K562 (cell line): ENCODE measurements around the gene FAM171A2. TPM values are rescaled to one million over a fixed set of nuclear protein-coding genes. Genes with fewer than 3 reads are reported as not detected.
A peak's percentile ranks its signal among the peaks of the same experiment; 100 is the strongest.

Experiments
- BCL6 ChIP-seq: fragments of 250-450 bp; sonication (Bioruptor Pico); IDR thresholded peaks from 2 replicates; pipeline ENCODE4 v1.4.0; 2020
- GABPB2 ChIP-seq: fragments of 250-450 bp; sonication (Bioruptor Pico); conservative IDR thresholded peaks from 2 replicates; pipeline ENCODE4 v1.5.1; 2021; ENCODE audit warnings: mild to moderate bottlenecking
- HMGN3 ChIP-seq: IDR thresholded peaks from 2 replicates; pipeline ENCODE4 v1.6.1; 2011; ENCODE audit warnings: borderline replicate concordance, low read depth, mild to moderate bottlenecking, mixed read lengths, low read length; ENCODE audit not compliant: insufficient read length; ENCODE audit errors: extremely low read depth
- ILF3 ChIP-seq: fragments of 450-650 bp; IDR thresholded peaks from 2 replicates; pipeline ENCODE4 v1.6.1; 2018; ENCODE audit warnings: antibody characterized with exemption, mild to moderate bottlenecking, moderate library complexity, borderline replicate concordance
- NFE2L1 ChIP-seq: fragments of 450-650 bp; IDR thresholded peaks from 2 replicates; pipeline ENCODE4 v1.6.1; 2016; ENCODE audit warnings: missing genetic modification characterization, low read depth, mild to moderate bottlenecking, missing compliant biosample characterization, moderate library complexity, borderline replicate concordance
- NFIX ChIP-seq: fragments of 250-450 bp; sonication (Bioruptor Pico); IDR thresholded peaks from 2 replicates; pipeline ENCODE4 v1.4.0; 2020; ENCODE audit warnings: low read depth, mild to moderate bottlenecking, moderate library complexity
- RB1 ChIP-seq: fragments of 450-650 bp; IDR thresholded peaks from 2 replicates; pipeline ENCODE4 v1.6.1; 2017; ENCODE audit warnings: low read depth, mild to moderate bottlenecking
- RBBP5 ChIP-seq: fragments of 200-600 bp; sonication (generic); IDR thresholded peaks from 2 replicates; pipeline ENCODE4 v1.6.1; 2012; ENCODE audit warnings: borderline replicate concordance, mild to moderate bottlenecking, low read length, control low read depth, inconsistent platforms; ENCODE audit not compliant: insufficient read depth, poor library complexity, severe bottlenecking
- SPI1 ChIP-seq: IDR thresholded peaks from 2 replicates; pipeline ENCODE4 v1.6.1; 2011; ENCODE audit warnings: low read depth, low read length, control low read depth, borderline replicate concordance
- SRSF7 ChIP-seq: fragments of 200-400 bp; formaldehyde crosslinking; optimal IDR thresholded peaks from 2 replicates; pipeline ENCODE3; 2017; ENCODE audit warnings: mild to moderate bottlenecking, low read depth, low read length
- SUPT5H ChIP-seq: fragments of 450-650 bp; IDR thresholded peaks from 2 replicates; pipeline ENCODE4 v1.6.1; 2016
- TCF7 ChIP-seq: sonication (generic); IDR thresholded peaks from 2 replicates; pipeline ENCODE4 v1.6.1; 2016; ENCODE audit warnings: antibody characterized with exemption, borderline replicate concordance
- TRIM25 ChIP-seq: fragments of 450-650 bp; IDR thresholded peaks from 2 replicates; pipeline ENCODE4 v1.7.0; 2016; ENCODE audit warnings: borderline replicate concordance
- ZFP1 ChIP-seq: fragments of 450-650 bp; formaldehyde crosslinking; IDR thresholded peaks from 2 replicates; pipeline ENCODE4 v1.4.0; 2020; ENCODE audit warnings: mild to moderate bottlenecking, mixed read lengths
- ZNF274 ChIP-seq: IDR thresholded peaks from 2 replicates; pipeline ENCODE4 v1.6.1; 2011; ENCODE audit warnings: low read depth, mild to moderate bottlenecking, low read length, moderate library complexity, borderline replicate concordance
- ZNF431 ChIP-seq: sonication (generic); formaldehyde crosslinking; IDR thresholded peaks from 2 replicates; pipeline ENCODE4 v1.8.0; 2022; ENCODE audit warnings: mild to moderate bottlenecking, missing genetic modification reagents
- ZNF518B ChIP-seq: fragments of 250-450 bp; sonication (Bioruptor Pico); IDR thresholded peaks from 2 replicates; pipeline ENCODE4 v1.5.0; 2021; ENCODE audit warnings: mild to moderate bottlenecking, moderate library complexity
- polyA plus RNA-seq, 8 experiments: library from polyadenylated mRNA; depleted of rRNA in 4 of 8; stranded (reverse) in 5 of 8; unstranded in 3 of 8; fragments of >200 nt; fragmentation: Nextera tagmentation in 2 of 8; fragmentation: Illumina TruSeq in 1 of 8; extraction: Ambion mirVana in 2 of 8; extraction: Trizol in 1 of 8; gene quantifications; 2 replicates each; pipeline versions ENCODE4 v1.2.1 to v1.2.3, GENCODE V29; 2011 to 2014; ENCODE audit warnings: inconsistent platforms in 1 of 8, missing spikeins in 1 of 8
- total RNA-seq, 7 experiments: library from RNA; depleted of rRNA in 6 of 7; stranded (reverse); fragments of >200 nt in 6 of 7; fragmentation: Illumina TruSeq in 2 of 7; extraction: Trizol in 2 of 7; gene quantifications; 2 replicates each; pipeline versions ENCODE4 v1.2.1 to v1.2.3, GENCODE V29; 2011 to 2021; ENCODE audit warnings: low replicate concordance in 1 of 7
- TF ChIP-seq, protein P1 (sequence below), 2 experiments: fragments of 450-650 bp in 1 of 2; IDR thresholded peaks; 2 replicates each; pipeline ENCODE4 v1.6.1; 2011 to 2017; ENCODE audit warnings: low read depth in 2 of 2, antibody characterized with exemption in 1 of 2, borderline replicate concordance in 1 of 2, low read length in 1 of 2, mild to moderate bottlenecking in 1 of 2, mixed read lengths in 1 of 2; ENCODE audit not compliant: control insufficient read depth in 1 of 2

The FAM171A2 gene
- total and polyA plus RNA-seq, 9 of the 15 experiments (the other 6 are each of a cell fraction or from before 2014, with no cell fraction given) = 0.10 to 10.2 (median 2.0) TPM; not detected in 1

DNA sequence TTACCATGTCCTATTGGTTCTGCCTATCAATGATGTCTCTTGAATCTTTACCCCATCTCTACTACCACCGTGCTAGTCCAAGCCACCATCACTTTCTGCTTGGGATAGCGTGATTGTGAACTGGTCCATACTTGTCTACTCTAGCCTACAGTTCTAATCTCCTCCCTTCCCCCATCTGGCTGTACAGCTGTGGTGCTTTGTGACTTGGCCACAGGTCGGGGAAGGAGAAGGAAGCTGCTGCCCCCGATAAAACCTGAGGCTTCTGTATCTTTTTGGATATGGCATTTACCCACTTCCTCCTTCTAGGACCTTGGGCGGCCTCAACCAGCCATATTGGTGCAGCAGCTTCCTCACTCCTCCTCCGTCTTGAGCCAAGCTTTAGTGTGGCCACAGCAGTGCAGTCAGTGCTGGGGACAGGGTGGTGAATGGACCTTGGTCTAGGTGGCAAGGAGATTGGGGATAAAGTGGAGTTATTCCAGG is 26.1 kb upstream of the FAM171A2 start (continued):
- TF ChIP-seq, protein P1, sequence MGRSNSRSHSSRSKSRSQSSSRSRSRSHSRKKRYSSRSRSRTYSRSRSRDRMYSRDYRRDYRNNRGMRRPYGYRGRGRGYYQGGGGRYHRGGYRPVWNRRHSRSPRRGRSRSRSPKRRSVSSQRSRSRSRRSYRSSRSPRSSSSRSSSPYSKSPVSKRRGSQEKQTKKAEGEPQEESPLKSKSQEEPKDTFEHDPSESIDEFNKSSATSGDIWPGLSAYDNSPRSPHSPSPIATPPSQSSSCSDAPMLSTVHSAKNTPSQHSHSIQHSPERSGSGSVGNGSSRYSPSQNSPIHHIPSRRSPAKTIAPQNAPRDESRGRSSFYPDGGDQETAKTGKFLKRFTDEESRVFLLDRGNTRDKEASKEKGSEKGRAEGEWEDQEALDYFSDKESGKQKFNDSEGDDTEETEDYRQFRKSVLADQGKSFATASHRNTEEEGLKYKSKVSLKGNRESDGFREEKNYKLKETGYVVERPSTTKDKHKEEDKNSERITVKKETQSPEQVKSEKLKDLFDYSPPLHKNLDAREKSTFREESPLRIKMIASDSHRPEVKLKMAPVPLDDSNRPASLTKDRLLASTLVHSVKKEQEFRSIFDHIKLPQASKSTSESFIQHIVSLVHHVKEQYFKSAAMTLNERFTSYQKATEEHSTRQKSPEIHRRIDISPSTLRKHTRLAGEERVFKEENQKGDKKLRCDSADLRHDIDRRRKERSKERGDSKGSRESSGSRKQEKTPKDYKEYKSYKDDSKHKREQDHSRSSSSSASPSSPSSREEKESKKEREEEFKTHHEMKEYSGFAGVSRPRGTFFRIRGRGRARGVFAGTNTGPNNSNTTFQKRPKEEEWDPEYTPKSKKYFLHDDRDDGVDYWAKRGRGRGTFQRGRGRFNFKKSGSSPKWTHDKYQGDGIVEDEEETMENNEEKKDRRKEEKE (IDR thresholded peaks at IDR 0.05; ENCODE audit: borderline replicate concordance in 1 of 2, control insufficient read depth in 1 of 2, low read depth in 2 of 2, low read length in 1 of 2) = 0 out of 4 replicates have a peak, but pooled peaks of 1 of the 2 experiments have one; percentile 26
- TF ChIP-seq TRIM25 (no peak), SUPT5H (0 out of 2 replicates have a peak, but pooled peaks have one; percentile 21), ZFP1 (CRISPR knock-in tag) (no peak), ZNF274 (peak; percentile 45; the same call in 1 of the 2 replicates), SPI1 (peak; percentile 98), ZNF431 (no peak), GABPB2 (CRISPR knock-in tag) (no peak), ILF3 (no peak), ZNF518B (CRISPR knock-in tag) (no peak), RB1 (no peak), NFE2L1 (tag) (no peak), HMGN3 (no peak), BCL6 (CRISPR knock-in tag) (no peak), NFIX (CRISPR knock-in tag) (no peak), RBBP5 (no peak), TCF7 (no peak), SRSF7 (no peak)
